H9 (cell line): ENCODE data around the gene IGF2BP3. TPM values are rescaled to one million over a fixed set of nuclear protein-coding genes. Genes with fewer than 3 reads are reported as not detected.

Source experiments
- DNase-seq: peaks from one replicate; pipeline ENCODE4 v3.0.0-alpha.2; 2017
- H2AFZ ChIP-seq: one replicate; pipeline ENCODE4 v1.6.1; 2013; ENCODE audit warnings: mild to moderate bottlenecking, low read length, control low read depth, moderate library complexity
- H2AK5ac ChIP-seq: 2 replicates; pipeline ENCODE4 v1.6.1; 2013; ENCODE audit warnings: low read length, control low read depth, mixed read lengths; ENCODE audit not compliant: insufficient read length
- H2BK120ac ChIP-seq: one replicate; pipeline ENCODE4 v1.6.1; 2013; ENCODE audit warnings: low read depth, mild to moderate bottlenecking, low read length, control low read depth, inconsistent platforms; ENCODE audit not compliant: poor library complexity, severe bottlenecking
- H2BK12ac ChIP-seq: 2 replicates; pipeline ENCODE4 v1.6.1; 2013; ENCODE audit warnings: low read length, control low read depth, mixed read lengths, low read depth; ENCODE audit not compliant: insufficient read length
- H2BK15ac ChIP-seq: 2 replicates; pipeline ENCODE4 v1.6.1; 2013; ENCODE audit warnings: low read depth, low read length, control low read depth
- H2BK20ac ChIP-seq: one replicate; pipeline ENCODE4 v1.6.1; 2013; ENCODE audit warnings: low read depth, mild to moderate bottlenecking, low read length, control low read depth, inconsistent platforms; ENCODE audit not compliant: poor library complexity, severe bottlenecking
- H2BK5ac ChIP-seq: 2 replicates; pipeline ENCODE4 v1.6.1; 2013; ENCODE audit warnings: low read length, control low read depth, mixed read lengths; ENCODE audit not compliant: insufficient read length
- H3K14ac ChIP-seq: 2 replicates; pipeline ENCODE4 v1.6.1; 2013; ENCODE audit warnings: low read length, control low read depth; ENCODE audit not compliant: insufficient read depth
- H3K18ac ChIP-seq: 2 replicates; pipeline ENCODE4 v1.6.1; 2013; ENCODE audit warnings: low read depth, mild to moderate bottlenecking, mixed read lengths, low read length, control low read depth; ENCODE audit not compliant: insufficient read length
- H3K23ac ChIP-seq: 2 replicates; pipeline ENCODE4 v1.6.1; 2013; ENCODE audit warnings: low read length, control low read depth, mixed read lengths, low read depth; ENCODE audit not compliant: insufficient read length
- H3K23me2 ChIP-seq: 2 replicates; pipeline ENCODE4 v1.6.1; 2013; ENCODE audit warnings: low read depth, mild to moderate bottlenecking, mixed read lengths, low read length, control low read depth; ENCODE audit not compliant: insufficient read length, poor library complexity, severe bottlenecking
- H3K27ac ChIP-seq: 2 replicates; pipeline ENCODE4 v1.5.1; 2013; ENCODE audit warnings: low read length, control low read depth, mixed read lengths, low read depth; ENCODE audit not compliant: insufficient read length
- H3K27me3 ChIP-seq: 2 replicates; pipeline ENCODE4 v1.6.1; 2013; ENCODE audit warnings: low read length, control low read depth, inconsistent platforms; ENCODE audit not compliant: insufficient read depth
- H3K4ac ChIP-seq: 2 replicates; pipeline ENCODE4 v1.6.1; 2013; ENCODE audit warnings: low read depth, mild to moderate bottlenecking, control low read depth, inconsistent platforms, low read length, moderate library complexity
- H3K4me1 ChIP-seq: 2 replicates; pipeline ENCODE4 v1.6.1; 2013; ENCODE audit warnings: low read length, control low read depth, inconsistent platforms; ENCODE audit not compliant: insufficient read depth
- H3K4me2 ChIP-seq: 2 replicates; pipeline ENCODE4 v1.6.1; 2013; ENCODE audit warnings: low read length, control low read depth, mixed read lengths; ENCODE audit not compliant: insufficient read length, insufficient read depth
- H3K56ac ChIP-seq: 2 replicates; pipeline ENCODE4 v1.6.1; 2013; ENCODE audit warnings: low read depth, mild to moderate bottlenecking, mixed read lengths, low read length, control low read depth; ENCODE audit not compliant: insufficient read length
- H3K79me1 ChIP-seq: 2 replicates; pipeline ENCODE4 v1.6.1; 2013; ENCODE audit warnings: low read depth, mild to moderate bottlenecking, moderate library complexity, low read length, control low read depth, inconsistent platforms; ENCODE audit not compliant: insufficient read depth, poor library complexity, severe bottlenecking
- H3K79me2 ChIP-seq: 2 replicates; pipeline ENCODE4 v1.6.1; 2013; ENCODE audit warnings: low read length, control low read depth, inconsistent platforms; ENCODE audit not compliant: insufficient read depth
- H3K9ac ChIP-seq: 2 replicates; pipeline ENCODE4 v1.6.1; 2013; ENCODE audit warnings: low read length, control low read depth, mixed read lengths; ENCODE audit not compliant: insufficient read length; ENCODE audit errors: extremely low read depth
- H3K9me3 ChIP-seq: one replicate; pipeline ENCODE4 v1.6.1; 2013; ENCODE audit warnings: low read depth, low read length, inconsistent platforms; ENCODE audit not compliant: control insufficient read depth
- H3T11ph ChIP-seq: one replicate; pipeline ENCODE4 v1.6.1; 2013; ENCODE audit warnings: mild to moderate bottlenecking, low read length, control low read depth, inconsistent platforms
- H4K20me1 ChIP-seq: one replicate; pipeline ENCODE4 v1.6.1; 2013; ENCODE audit not compliant: control insufficient read depth, insufficient read length, insufficient read depth
- H4K5ac ChIP-seq: 2 replicates; pipeline ENCODE4 v1.6.1; 2013; ENCODE audit warnings: low read depth, mild to moderate bottlenecking, mixed read lengths, low read length, control low read depth; ENCODE audit not compliant: insufficient read length
- H4K8ac ChIP-seq: replicated peaks from 2 replicates; pipeline ENCODE4 v1.6.1; 2013; ENCODE audit warnings: low read length, control low read depth, mixed read lengths, low read depth; ENCODE audit not compliant: insufficient read length
- H4K91ac ChIP-seq: 2 replicates; pipeline ENCODE4 v1.6.1; 2013; ENCODE audit warnings: low read depth, mild to moderate bottlenecking, moderate library complexity, mixed read lengths, low read length, control low read depth; ENCODE audit not compliant: insufficient read length
- H3K27ac Mint-ChIP-seq, 3 experiments: 2 replicates in 2 of 3; 3 replicates in 1 of 3; pipeline ENCODE4 v1.8.0; 2020 to 2021; ENCODE audit warnings: mixed read lengths in 3 of 3, mild to moderate bottlenecking in 1 of 3, moderate library complexity in 1 of 3
- H3K27me3 Mint-ChIP-seq: 2 replicates; pipeline ENCODE4 v1.8.0; 2021; ENCODE audit warnings: low read depth, mild to moderate bottlenecking, moderate library complexity, mixed read lengths
- H3K36me3 Mint-ChIP-seq, 3 experiments: 2 replicates in 2 of 3; 3 replicates in 1 of 3; pipeline ENCODE4 v1.8.0; 2020 to 2021; ENCODE audit warnings: low read depth in 3 of 3, mixed read lengths in 3 of 3; ENCODE audit not compliant: insufficient read depth in 1 of 3
- H3K4me1 Mint-ChIP-seq, 2 experiments: 2 replicates each; pipeline ENCODE4 v1.8.0; 2020; ENCODE audit warnings: mixed read lengths in 2 of 2
- H3K4me3 Mint-ChIP-seq, 2 experiments: 2 replicates in 1 of 2; 3 replicates in 1 of 2; pipeline ENCODE4 v1.8.0; 2020 to 2021; ENCODE audit warnings: mild to moderate bottlenecking in 2 of 2, mixed read lengths in 2 of 2, moderate library complexity in 1 of 2
- H3K9me3 Mint-ChIP-seq, 2 experiments: 2 replicates in 1 of 2; 3 replicates in 1 of 2; pipeline ENCODE4 v1.8.0; 2020; ENCODE audit warnings: mild to moderate bottlenecking in 2 of 2, mixed read lengths in 2 of 2, moderate library complexity in 1 of 2
- CTCF ChIP-seq: fragments of 200-600 bp; sonication (generic); conservative IDR thresholded peaks from 3 replicates; pipeline ENCODE4 v1.8.0; 2021; ENCODE audit warnings: antibody characterized with exemption, mild to moderate bottlenecking
- WGBS: extraction: QIAGEN DNeasy Blood & Tissue Kit; methylation state at CpG from one replicate; pipeline ENCODE4 v1.1.7; 2013; ENCODE audit warnings: missing lambda C conversion rate, low lambda C conversion rate, mixed read lengths; ENCODE audit not compliant: insufficient read length; ENCODE audit errors: extremely low coverage; 5-methylcytosine and 5-hydroxymethylcytosine counted together
- total RNA-seq: library from RNA; stranded (reverse); gene quantifications from 2 replicates; pipeline ENCODE4 v1.2.1, GENCODE V29; 2021

IGF2BP3 gene
- total RNA-seq, 1 experiment from 2014 or later: 197 TPM

- Histone ChIP-seq H2BK5ac (no peak overlapping the region), H3K79me2 (peaks cover 12% of the 10 kb centered on the region; the same call in 1 of the 2 replicates), H3K79me1 (no peaks in the 10 kb centered on the region), H3T11ph (no peak overlapping the region), H2BK12ac (no peak overlapping the region), H2AK5ac (no peak overlapping the region), H3K27me3 (no peaks in the 10 kb centered on the region), H4K20me1 (no peaks in the 10 kb centered on the region), H3K4me1 (peaks cover 2% of the 10 kb centered on the region; the same call in 1 of the 2 replicates), H3K4me2 (peak overlapping the region; percentile 90), H2AFZ (no peak overlapping the region), H3K18ac (no peak overlapping the region), H3K27ac (no peak overlapping the region), H2BK120ac (no peak overlapping the region), H3K4ac (no peak overlapping the region), H4K91ac (no peak overlapping the region), H2BK15ac (no peak overlapping the region), H3K56ac (no peak overlapping the region), H3K9ac (no peak overlapping the region), H3K9me3 (no peaks in the 10 kb centered on the region), H2BK20ac (no peak overlapping the region), H4K8ac (no peak overlapping the region), H4K5ac (no peak overlapping the region), H3K23ac (no peak overlapping the region), H3K14ac (no peak overlapping the region), H3K23me2 (peaks cover 14% of the 10 kb centered on the region)
- no peak for DNase-seq
- Mint-ChIP-seq H3K9me3 (no peaks in the 10 kb centered on the region; a peak in 1 of 5 replicates), H3K4me3 (peak overlapping the region; percentile 91), H3K27me3 (no peaks in the 10 kb centered on the region), H3K27ac (peak overlapping the region in 2 of 3 experiments; percentile 84 to 93; a peak in 3 of 7 replicates), H3K36me3 (peaks cover 0 to 3% (median 2%) of the 10 kb centered on the region in 3 experiments; a peak in 5 of 7 replicates), H3K4me1 (peaks cover 33 to 40% of the 10 kb centered on the region in 2 experiments)
- WGBS: no CpG with 5 or more reads among the region's 1 CpG
- no peak for TF ChIP-seq CTCF
Observed at GRCh38 chr7:23477157-23477499, 6.8 kb upstream of the IGF2BP3 start.
